HepG2 (cell line): ENCODE measurements around the gene PAN3. TPM values are rescaled to one million over a fixed set of nuclear protein-coding genes. Genes with fewer than 3 reads are reported as not detected.

Source experiments
- ATAC-seq: fragments of 200-7000 bp; cut with Tn5 transposase; 3 replicates; pipeline ENCODE4 v1.9.1; 2020; ENCODE audit warnings: mild to moderate bottlenecking, moderate library complexity
- BruUV-seq: library from RNA; stranded (reverse); fragments of 400-500 nt; replicated peaks from 2 replicates; lab custom pipeline; 2021; lab: Mats Ljungman, UMichigan
- CTCF ChIA-PET: fragments of 300-600 bp; formaldehyde crosslinking; extraction: SDS; loops from one replicate; lab custom pipeline; 2021; ENCODE audit warnings: low total read pairs, inconsistent platforms, low intra/inter-chr PET ratio; lab: Yijun Ruan, JAX
- POLR2A ChIA-PET: fragments of 350-600 bp; sonication (Branson Sonifier 250); formaldehyde crosslinking; loops from one replicate; lab custom pipeline; 2020; ENCODE audit warnings: antibody characterized with exemption, inconsistent platforms; lab: Yijun Ruan, JAX
- DNase-seq: peaks from one replicate; pipeline ENCODE4 v3.0.0-alpha.2; 2015; ENCODE audit warnings: low spot score
- FAIRE-seq: peaks from 3 replicates; lab custom pipeline; 2011; peaks lifted over from hg19 to GRCh38; lab: Jason Lieb, UNC
- H2AFZ ChIP-seq: one replicate; pipeline ENCODE4 v1.6.1; 2011; ENCODE audit warnings: low read length, inconsistent platforms
- H3K27ac ChIP-seq: fragments of 300-600 bp; 3 replicates; pipeline ENCODE4 v1.8.0; 2011; ENCODE audit warnings: mixed run types, mild to moderate bottlenecking, mixed read lengths, low read length, inconsistent platforms; ENCODE audit not compliant: insufficient read depth; ENCODE audit errors: extremely low read length
- H3K27me3 ChIP-seq, 2 experiments: fragments of 200-600 bp in 1 of 2; 2 replicates in 1 of 2; 3 replicates in 1 of 2; pipeline versions ENCODE4 v1.6.0 to v1.8.0; 2011; ENCODE audit warnings: low read length in 2 of 2, mild to moderate bottlenecking in 2 of 2, moderate library complexity in 2 of 2, inconsistent platforms in 1 of 2; ENCODE audit not compliant: insufficient read depth in 2 of 2, control insufficient read depth in 1 of 2
- H3K36me3 ChIP-seq, 2 experiments: fragments of 200-600 bp in 1 of 2; replicated peaks in 1 of 2; 2 replicates in 1 of 2; 3 replicates in 1 of 2; pipeline versions ENCODE4 v1.5.1 to v1.8.0; 2011; ENCODE audit warnings: low read length in 2 of 2, inconsistent platforms in 1 of 2; ENCODE audit not compliant: insufficient read depth in 2 of 2, control insufficient read depth in 1 of 2
- H3K4me1 ChIP-seq: 2 replicates; pipeline ENCODE4 v1.5.1; 2012; ENCODE audit warnings: low read length, inconsistent platforms; ENCODE audit not compliant: insufficient read depth
- H3K4me2 ChIP-seq: 2 replicates; pipeline ENCODE4 v1.6.0; 2011; ENCODE audit warnings: low read depth, low read length, inconsistent platforms
- H3K4me3 ChIP-seq, 3 experiments: fragments of 200-600 bp in 1 of 3; sonication (generic), shearing (Covaris generic) in 1 of 3; replicated peaks in 1 of 3; 2 replicates each; pipeline ENCODE4 v1.5.1; 2011 to 2016; ENCODE audit warnings: low read length in 3 of 3, inconsistent platforms in 2 of 3, low read depth in 2 of 3, mild to moderate bottlenecking in 2 of 3, control low read depth in 1 of 3, mixed read lengths in 1 of 3; ENCODE audit not compliant: insufficient read depth in 1 of 3
- H3K79me2 ChIP-seq: one replicate; pipeline ENCODE4 v1.6.1; 2011; ENCODE audit warnings: low read length, inconsistent platforms; ENCODE audit not compliant: insufficient read depth
- H3K9ac ChIP-seq: 2 replicates; pipeline ENCODE4 v1.6.0; 2011; ENCODE audit warnings: mild to moderate bottlenecking, low read depth, low read length, inconsistent platforms; ENCODE audit not compliant: insufficient read depth
- H3K9me3 ChIP-seq: 2 replicates; pipeline ENCODE4 v1.5.1; 2012; ENCODE audit warnings: mild to moderate bottlenecking, low read length
- H4K20me1 ChIP-seq: 2 replicates; pipeline ENCODE4 v1.6.0; 2011; ENCODE audit warnings: inconsistent platforms, mild to moderate bottlenecking, low read length, moderate library complexity; ENCODE audit not compliant: insufficient read depth
- BHLHE40 ChIP-seq: IDR thresholded peaks from 2 replicates; pipeline ENCODE4 v1.6.1; 2011; ENCODE audit warnings: low read length, improper control_type of control experiment
- ESRRA ChIP-seq: sonication (generic); formaldehyde crosslinking; IDR thresholded peaks from 2 replicates; pipeline ENCODE4 v1.5.1; 2020; ENCODE audit warnings: mild to moderate bottlenecking, low read depth, missing genetic modification reagents
- ISL2 ChIP-seq: sonication (generic); formaldehyde crosslinking; IDR thresholded peaks from 2 replicates; pipeline ENCODE4 v1.5.0; 2020; ENCODE audit warnings: missing genetic modification reagents
- NONO ChIP-seq, 2 experiments: fragments of 450-650 bp in 1 of 2; sonication (generic) in 1 of 2; formaldehyde crosslinking in 1 of 2; IDR thresholded peaks in 1 of 2; conservative IDR thresholded peaks in 1 of 2; 2 replicates each; pipeline versions ENCODE4 v1.6.1 to v1.8.0; 2017 to 2022; ENCODE audit warnings: mild to moderate bottlenecking in 1 of 2, missing genetic modification reagents in 1 of 2, moderate library complexity in 1 of 2
- TBX2 ChIP-seq: sonication (generic); formaldehyde crosslinking; IDR thresholded peaks from 2 replicates; pipeline ENCODE4 v1.5.0; 2020; ENCODE audit warnings: missing genetic modification reagents, mild to moderate bottlenecking, borderline replicate concordance
- ZNF792 ChIP-seq: IDR thresholded peaks from 2 replicates; pipeline ENCODE4 v1.6.1; 2016
- ZNF883 ChIP-seq: sonication (generic); formaldehyde crosslinking; IDR thresholded peaks from 2 replicates; pipeline ENCODE4 v1.5.1; 2020; ENCODE audit warnings: mild to moderate bottlenecking, missing genetic modification reagents; ENCODE audit errors: not compliant biosample characterization
- WGBS: methylation state at CpG from one replicate; pipeline ENCODE4 v1.1.6; 2017; ENCODE audit warnings: low lambda C conversion rate; 5-methylcytosine and 5-hydroxymethylcytosine counted together
- in situ Hi-C: cut with HindIII; loops from 2 replicates; pipeline ENCODE4 v1.10.0; 2017; ENCODE audit warnings: low pct_unique_long_range_greater_than_20kb; ENCODE audit not compliant: extremely low pct_ligation_motif_present
- intact Hi-C: fragments of 100-400 bp; cut with micrococcal nuclease; formaldehyde crosslinking; loops from one replicate; pipeline ENCODE4 v1.10.0; 2022; ENCODE audit not compliant: unreplicated experiment
- polyA plus RNA-seq, 8 experiments: library from polyadenylated mRNA; depleted of rRNA in 3 of 8; stranded (reverse) in 7 of 8; unstranded in 1 of 8; fragments of >200 nt; fragmentation: Illumina TruSeq in 4 of 8; extraction: Trizol in 4 of 8; gene quantifications; 2 replicates each; pipeline versions ENCODE4 v1.2.1 to v1.2.3, GENCODE V29; 2011 to 2016; ENCODE audit warnings: low read depth in 4 of 8, missing spikeins in 1 of 8, mixed read lengths in 1 of 8; ENCODE audit not compliant: insufficient read depth in 1 of 8
- total RNA-seq, 5 experiments: library from RNA; depleted of rRNA; stranded (reverse); fragments of >200 nt; fragmentation: Illumina TruSeq; extraction: Trizol; gene quantifications; 2 replicates each; pipeline ENCODE4 v1.2.3, GENCODE V29; 2016; ENCODE audit warnings: low read depth in 1 of 5
- TF ChIP-seq, protein P1 (sequence below): sonication (generic); formaldehyde crosslinking; IDR thresholded peaks from 2 replicates; pipeline ENCODE4 v1.5.0; 2020; ENCODE audit warnings: mild to moderate bottlenecking, missing genetic modification reagents, moderate library complexity
- TF ChIP-seq, protein P2 (sequence below): sonication (generic); formaldehyde crosslinking; IDR thresholded peaks from 2 replicates; pipeline ENCODE4 v1.8.0; 2023; ENCODE audit warnings: mild to moderate bottlenecking, missing genetic modification reagents
- TF ChIP-seq, protein P3 (sequence below): sonication (generic); formaldehyde crosslinking; IDR thresholded peaks from 2 replicates; pipeline ENCODE4 v1.9.0; 2021; ENCODE audit warnings: missing genetic modification reagents, mild to moderate bottlenecking, borderline replicate concordance
- TF ChIP-seq, protein P4 (sequence below): IDR thresholded peaks from 2 replicates; pipeline ENCODE4 v1.6.1; 2012; ENCODE audit warnings: low read length, improper control_type of control experiment
- TF ChIP-seq, protein P5 (sequence below): sonication (generic); formaldehyde crosslinking; IDR thresholded peaks from 2 replicates; pipeline ENCODE4 v1.5.1; 2020; ENCODE audit warnings: mild to moderate bottlenecking, missing genetic modification reagents

PAN3 gene
- total and polyA plus RNA-seq, 2 of the 13 experiments (the other 11 are each of a cell fraction or from before 2014, with no cell fraction given), result 9.7 to 10.6 TPM

DNA sequence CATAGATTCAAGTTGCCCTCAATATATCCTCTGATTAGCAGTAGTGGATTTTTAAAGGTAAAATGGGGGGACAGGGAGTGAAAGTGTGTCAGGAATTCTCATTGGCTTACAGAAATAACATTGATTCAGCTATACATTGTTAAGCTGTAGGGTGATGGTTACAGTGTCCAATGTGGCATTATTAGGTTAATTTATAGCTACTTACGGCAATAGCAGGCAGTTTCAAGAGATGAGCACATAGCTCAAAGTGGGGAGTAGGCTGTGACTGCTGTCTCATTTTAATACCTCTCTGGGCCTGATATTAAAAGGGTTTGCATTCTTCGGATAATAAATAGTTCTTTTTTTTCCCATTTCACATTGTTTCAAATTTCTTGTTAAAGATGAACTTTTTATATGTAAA lies 34.6 kb downstream of the PAN3 start:
- no peaks in the 10 kb centered on the region for H3K27me3 ChIP-seq
- H3K9me3 ChIP-seq, result no peaks in the 10 kb centered on the region
- H3K27ac ChIP-seq, result no peak overlapping the region
- H3K4me2 ChIP-seq, result no peak overlapping the region
- in situ Hi-C loops, result no loop called here
- no peak overlapping the region for H3K9ac ChIP-seq
- no peak for DNase-seq
- peaks cover 0 to 19% of the 10 kb centered on the region in 2 experiments; a peak in 4 of 5 replicates for H3K36me3 ChIP-seq
- intact Hi-C loops, result no loop called here
- 0 out of 2 replicates have a peak, but pooled peaks cover 4% of the 10 kb centered on the region for H4K20me1 ChIP-seq
- no peak for FAIRE-seq
- peaks cover 2% of the 10 kb centered on the region for H3K79me2 ChIP-seq
- 0 out of 2 replicates have a peak, but pooled peaks cover 8% of the 10 kb centered on the region for H3K4me1 ChIP-seq
- no peak overlapping the region for H3K4me3 ChIP-seq
- no peak for ATAC-seq
- TF ChIP-seq TBX2 (CRISPR knock-in tag) (no peak), BHLHE40 (no peak), ESRRA (CRISPR knock-in tag) (no peak), NONO (IDR thresholded peaks at IDR 0.05) (no peak), NONO (CRISPR knock-in tag; conservative IDR thresholded peaks at IDR 0.05) (no peak), ISL2 (no peak), ZNF792 (CRISPR knock-in tag) (no peak), ZNF883 (CRISPR knock-in tag) (no peak)
- TF ChIP-seq, protein P1, sequence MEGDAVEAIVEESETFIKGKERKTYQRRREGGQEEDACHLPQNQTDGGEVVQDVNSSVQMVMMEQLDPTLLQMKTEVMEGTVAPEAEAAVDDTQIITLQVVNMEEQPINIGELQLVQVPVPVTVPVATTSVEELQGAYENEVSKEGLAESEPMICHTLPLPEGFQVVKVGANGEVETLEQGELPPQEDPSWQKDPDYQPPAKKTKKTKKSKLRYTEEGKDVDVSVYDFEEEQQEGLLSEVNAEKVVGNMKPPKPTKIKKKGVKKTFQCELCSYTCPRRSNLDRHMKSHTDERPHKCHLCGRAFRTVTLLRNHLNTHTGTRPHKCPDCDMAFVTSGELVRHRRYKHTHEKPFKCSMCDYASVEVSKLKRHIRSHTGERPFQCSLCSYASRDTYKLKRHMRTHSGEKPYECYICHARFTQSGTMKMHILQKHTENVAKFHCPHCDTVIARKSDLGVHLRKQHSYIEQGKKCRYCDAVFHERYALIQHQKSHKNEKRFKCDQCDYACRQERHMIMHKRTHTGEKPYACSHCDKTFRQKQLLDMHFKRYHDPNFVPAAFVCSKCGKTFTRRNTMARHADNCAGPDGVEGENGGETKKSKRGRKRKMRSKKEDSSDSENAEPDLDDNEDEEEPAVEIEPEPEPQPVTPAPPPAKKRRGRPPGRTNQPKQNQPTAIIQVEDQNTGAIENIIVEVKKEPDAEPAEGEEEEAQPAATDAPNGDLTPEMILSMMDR (CRISPR knock-in tag), result no peak
- TF ChIP-seq, protein P2, sequence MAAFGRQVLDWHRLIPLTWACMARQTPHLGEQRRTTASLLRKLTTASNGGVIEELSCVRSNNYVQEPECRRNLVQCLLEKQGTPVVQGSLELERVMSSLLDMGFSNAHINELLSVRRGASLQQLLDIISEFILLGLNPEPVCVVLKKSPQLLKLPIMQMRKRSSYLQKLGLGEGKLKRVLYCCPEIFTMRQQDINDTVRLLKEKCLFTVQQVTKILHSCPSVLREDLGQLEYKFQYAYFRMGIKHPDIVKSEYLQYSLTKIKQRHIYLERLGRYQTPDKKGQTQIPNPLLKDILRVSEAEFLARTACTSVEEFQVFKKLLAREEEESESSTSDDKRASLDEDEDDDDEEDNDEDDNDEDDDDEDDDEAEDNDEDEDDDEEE (CRISPR knock-in tag), result no peak
- TF ChIP-seq, protein P3, sequence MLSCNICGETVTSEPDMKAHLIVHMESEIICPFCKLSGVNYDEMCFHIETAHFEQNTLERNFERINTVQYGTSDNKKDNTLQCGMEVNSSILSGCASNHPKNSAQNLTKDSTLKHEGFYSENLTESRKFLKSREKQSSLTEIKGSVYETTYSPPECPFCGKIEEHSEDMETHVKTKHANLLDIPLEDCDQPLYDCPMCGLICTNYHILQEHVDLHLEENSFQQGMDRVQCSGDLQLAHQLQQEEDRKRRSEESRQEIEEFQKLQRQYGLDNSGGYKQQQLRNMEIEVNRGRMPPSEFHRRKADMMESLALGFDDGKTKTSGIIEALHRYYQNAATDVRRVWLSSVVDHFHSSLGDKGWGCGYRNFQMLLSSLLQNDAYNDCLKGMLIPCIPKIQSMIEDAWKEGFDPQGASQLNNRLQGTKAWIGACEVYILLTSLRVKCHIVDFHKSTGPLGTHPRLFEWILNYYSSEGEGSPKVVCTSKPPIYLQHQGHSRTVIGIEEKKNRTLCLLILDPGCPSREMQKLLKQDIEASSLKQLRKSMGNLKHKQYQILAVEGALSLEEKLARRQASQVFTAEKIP (CRISPR knock-in tag), result no peak
- TF ChIP-seq, protein P4, sequence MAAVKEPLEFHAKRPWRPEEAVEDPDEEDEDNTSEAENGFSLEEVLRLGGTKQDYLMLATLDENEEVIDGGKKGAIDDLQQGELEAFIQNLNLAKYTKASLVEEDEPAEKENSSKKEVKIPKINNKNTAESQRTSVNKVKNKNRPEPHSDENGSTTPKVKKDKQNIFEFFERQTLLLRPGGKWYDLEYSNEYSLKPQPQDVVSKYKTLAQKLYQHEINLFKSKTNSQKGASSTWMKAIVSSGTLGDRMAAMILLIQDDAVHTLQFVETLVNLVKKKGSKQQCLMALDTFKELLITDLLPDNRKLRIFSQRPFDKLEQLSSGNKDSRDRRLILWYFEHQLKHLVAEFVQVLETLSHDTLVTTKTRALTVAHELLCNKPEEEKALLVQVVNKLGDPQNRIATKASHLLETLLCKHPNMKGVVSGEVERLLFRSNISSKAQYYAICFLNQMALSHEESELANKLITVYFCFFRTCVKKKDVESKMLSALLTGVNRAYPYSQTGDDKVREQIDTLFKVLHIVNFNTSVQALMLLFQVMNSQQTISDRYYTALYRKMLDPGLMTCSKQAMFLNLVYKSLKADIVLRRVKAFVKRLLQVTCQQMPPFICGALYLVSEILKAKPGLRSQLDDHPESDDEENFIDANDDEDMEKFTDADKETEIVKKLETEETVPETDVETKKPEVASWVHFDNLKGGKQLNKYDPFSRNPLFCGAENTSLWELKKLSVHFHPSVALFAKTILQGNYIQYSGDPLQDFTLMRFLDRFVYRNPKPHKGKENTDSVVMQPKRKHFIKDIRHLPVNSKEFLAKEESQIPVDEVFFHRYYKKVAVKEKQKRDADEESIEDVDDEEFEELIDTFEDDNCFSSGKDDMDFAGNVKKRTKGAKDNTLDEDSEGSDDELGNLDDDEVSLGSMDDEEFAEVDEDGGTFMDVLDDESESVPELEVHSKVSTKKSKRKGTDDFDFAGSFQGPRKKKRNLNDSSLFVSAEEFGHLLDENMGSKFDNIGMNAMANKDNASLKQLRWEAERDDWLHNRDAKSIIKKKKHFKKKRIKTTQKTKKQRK, result no peak
- TF ChIP-seq, protein P5, sequence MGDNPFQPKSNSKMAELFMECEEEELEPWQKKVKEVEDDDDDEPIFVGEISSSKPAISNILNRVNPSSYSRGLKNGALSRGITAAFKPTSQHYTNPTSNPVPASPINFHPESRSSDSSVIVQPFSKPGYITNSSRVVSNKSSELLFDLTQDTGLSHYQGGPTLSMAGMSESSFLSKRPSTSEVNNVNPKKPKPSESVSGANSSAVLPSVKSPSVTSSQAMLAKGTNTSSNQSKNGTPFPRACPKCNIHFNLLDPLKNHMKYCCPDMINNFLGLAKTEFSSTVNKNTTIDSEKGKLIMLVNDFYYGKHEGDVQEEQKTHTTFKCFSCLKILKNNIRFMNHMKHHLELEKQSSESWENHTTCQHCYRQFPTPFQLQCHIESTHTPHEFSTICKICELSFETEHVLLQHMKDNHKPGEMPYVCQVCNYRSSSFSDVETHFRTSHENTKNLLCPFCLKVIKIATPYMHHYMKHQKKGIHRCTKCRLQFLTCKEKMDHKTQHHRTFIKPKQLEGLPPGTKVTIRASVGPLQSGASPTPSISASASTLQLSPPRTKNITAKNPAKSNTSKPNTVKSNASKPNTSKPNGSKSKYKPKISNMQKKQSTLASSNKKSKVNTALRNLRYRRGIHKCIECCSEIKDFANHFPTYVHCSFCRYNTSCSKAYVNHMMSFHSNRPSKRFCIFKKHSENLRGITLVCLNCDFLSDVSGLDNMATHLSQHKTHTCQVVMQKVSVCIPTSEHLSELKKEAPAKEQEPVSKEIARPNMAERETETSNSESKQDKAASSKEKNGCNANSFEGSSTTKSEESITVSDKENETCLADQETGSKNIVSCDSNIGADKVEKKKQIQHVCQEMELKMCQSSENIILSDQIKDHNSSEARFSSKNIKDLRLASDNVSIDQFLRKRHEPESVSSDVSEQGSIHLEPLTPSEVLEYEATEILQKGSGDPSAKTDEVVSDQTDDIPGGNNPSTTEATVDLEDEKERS (CRISPR knock-in tag), result no peak
- H2AFZ ChIP-seq, result no peak overlapping the region
- no TSS peak for BruUV-seq
- ChIA-PET CTCF (no interaction called here), POLR2A (no interaction called here)
- 46% methylated on average over 2 of the region's 2 CpGs for WGBS
